Epithelial cell of alveolus of lung (primary cell): ENCODE measurements around the gene TASL. TPM values are rescaled to one million over a fixed set of nuclear protein-coding genes. Genes with fewer than 3 reads are reported as not detected.

Experiments used
- total RNA-seq: library from RNA; depleted of rRNA; stranded (reverse); fragments of >200 nt; gene quantifications from 2 replicates; pipeline ENCODE4 v1.2.1, GENCODE V29; 2015

TASL gene
- not detected in 2 replicates for total RNA-seq

GRCh38 chrX:30577362-30577991 lies at the start of gene TASL:
TSS of gene TASL (minus strand) at chrX:30577766. CDS start at chrX:30560355, 17,411 bp downstream.

Other genes with a start within 250 kb of the TASL start
- gene GK, start 75.7 kb upstream of the TASL start, total RNA-seq, result 27.9 and 45.3 TPM in 2 replicates